Common myeloid progenitor, CD34-positive (primary cell): ENCODE data around the gene UCHL1.

Experiments used
- CTCF ChIA-PET: fragments of 350-600 bp; sonication (Branson Sonifier 250); formaldehyde crosslinking; loops from one replicate; lab custom pipeline; 2021; ENCODE audit warnings: antibody characterized with exemption; lab: Charles Lee
- POLR2A ChIA-PET: fragments of 350-600 bp; sonication (Branson Sonifier 250); formaldehyde crosslinking; loops from one replicate; lab custom pipeline; 2021; ENCODE audit warnings: antibody characterized with exemption; lab: Charles Lee
- DNase-seq, 3 donors: peaks; one replicate each; pipeline versions ENCODE4 v3.0.0 to v3.0.0-alpha.2; 2013
- H3K27ac ChIP-seq, 2 experiments: 1 replicate in 1 of 2; 2 replicates in 1 of 2; pipeline ENCODE4 v1.7.0; 2013; ENCODE audit warnings: inconsistent platforms in 2 of 2, low read length in 2 of 2, mild to moderate bottlenecking in 2 of 2, low read depth in 1 of 2, moderate library complexity in 1 of 2; ENCODE audit not compliant: severe bottlenecking in 2 of 2, insufficient read depth in 1 of 2, poor library complexity in 1 of 2
- H3K27me3 ChIP-seq, 5 experiments: replicated peaks in 2 of 5; 1 replicate in 3 of 5; 2 replicates in 2 of 5; pipeline versions ENCODE4 v1.6.1 to v1.7.0; 2013; ENCODE audit warnings: low read length in 4 of 5, mild to moderate bottlenecking in 2 of 5, moderate library complexity in 2 of 5, inconsistent platforms in 1 of 5; ENCODE audit not compliant: insufficient read depth in 5 of 5, control insufficient read depth in 4 of 5
- H3K36me3 ChIP-seq, 4 experiments: 1 replicate in 2 of 4; 2 replicates in 2 of 4; pipeline versions ENCODE4 v1.6.1 to v1.7.0; 2013; ENCODE audit warnings: low read length in 3 of 4, control low read depth in 1 of 4, mild to moderate bottlenecking in 1 of 4; ENCODE audit not compliant: control insufficient read depth in 4 of 4, insufficient read depth in 4 of 4
- H3K4me1 ChIP-seq, 4 experiments: 1 replicate in 3 of 4; 2 replicates in 1 of 4; pipeline versions ENCODE4 v1.6.1 to v1.7.1; 2013; ENCODE audit warnings: low read length in 3 of 4, mild to moderate bottlenecking in 3 of 4, control low read depth in 1 of 4, inconsistent platforms in 1 of 4, moderate library complexity in 1 of 4; ENCODE audit not compliant: control insufficient read depth in 4 of 4, insufficient read depth in 4 of 4; ENCODE audit errors: control extremely low read depth in 1 of 4
- H3K4me3 ChIP-seq, 7 experiments: 1 replicate in 4 of 7; 2 replicates in 3 of 7; pipeline versions ENCODE4 v1.5.1 to v1.7.0; 2013; ENCODE audit warnings: mild to moderate bottlenecking in 7 of 7, low read length in 6 of 7, moderate library complexity in 6 of 7, inconsistent platforms in 2 of 7, low read depth in 2 of 7, control low read depth in 1 of 7; ENCODE audit not compliant: insufficient read depth in 4 of 7, control insufficient read depth in 1 of 7; ENCODE audit errors: extremely low read depth in 1 of 7
- H3K9me3 ChIP-seq, 5 experiments: 1 replicate in 4 of 5; 2 replicates in 1 of 5; pipeline versions ENCODE4 v1.6.1 to v1.7.1; 2013; ENCODE audit warnings: low read length in 4 of 5, mild to moderate bottlenecking in 2 of 5, inconsistent platforms in 1 of 5, low read depth in 1 of 5, moderate library complexity in 1 of 5; ENCODE audit not compliant: control insufficient read depth in 4 of 5, insufficient read depth in 2 of 5; ENCODE audit errors: control extremely low read depth in 1 of 5
- WGBS: methylation state at CpG from one replicate; pipeline ENCODE4 v1.1.5; 2013; ENCODE audit not compliant: insufficient coverage; 5-methylcytosine and 5-hydroxymethylcytosine counted together

The UCHL1 gene

DNA sequence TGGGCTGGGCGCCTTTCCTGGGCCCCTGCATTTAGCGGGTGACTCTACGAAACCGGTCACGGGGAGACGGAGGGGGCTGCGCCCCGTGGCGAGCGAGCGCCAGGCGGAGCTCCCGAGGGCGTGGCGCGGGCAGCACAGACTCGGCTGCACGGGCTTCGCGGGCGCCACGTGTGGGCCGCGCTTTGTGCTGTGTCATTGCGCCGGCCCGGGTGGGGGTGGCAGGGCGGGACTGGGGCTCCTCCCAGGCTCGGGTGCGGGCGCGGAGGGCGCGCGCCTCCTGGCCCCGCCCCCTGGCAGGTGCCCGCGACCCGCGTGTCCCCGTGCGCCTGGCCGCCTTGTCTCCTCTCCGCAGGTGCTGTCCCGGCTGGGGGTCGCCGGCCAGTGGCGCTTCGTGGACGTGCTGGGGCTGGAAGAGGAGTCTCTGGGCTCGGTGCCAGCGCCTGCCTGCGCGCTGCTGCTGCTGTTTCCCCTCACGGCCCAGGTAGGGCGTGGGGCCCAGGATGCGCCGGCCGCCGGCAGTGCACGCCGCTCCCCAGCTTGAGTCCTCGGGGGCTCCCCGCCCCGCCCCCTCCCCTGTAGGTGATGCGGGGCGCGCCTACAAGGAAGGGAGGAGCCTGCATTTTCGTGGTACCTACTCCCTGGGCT lies 651 bp downstream of the UCHL1 start:
- WGBS, result 0% methylated on average over 61 of the region's 69 CpGs
- CTCF ChIA-PET, result interaction anchor here (0.6 to 3.8 kb wide), 9 partner anchors 12 to 1377 kb away, joined by 3 to 33 read pairs (median 4); no protein-coding TSS in a partner anchor

DNA sequence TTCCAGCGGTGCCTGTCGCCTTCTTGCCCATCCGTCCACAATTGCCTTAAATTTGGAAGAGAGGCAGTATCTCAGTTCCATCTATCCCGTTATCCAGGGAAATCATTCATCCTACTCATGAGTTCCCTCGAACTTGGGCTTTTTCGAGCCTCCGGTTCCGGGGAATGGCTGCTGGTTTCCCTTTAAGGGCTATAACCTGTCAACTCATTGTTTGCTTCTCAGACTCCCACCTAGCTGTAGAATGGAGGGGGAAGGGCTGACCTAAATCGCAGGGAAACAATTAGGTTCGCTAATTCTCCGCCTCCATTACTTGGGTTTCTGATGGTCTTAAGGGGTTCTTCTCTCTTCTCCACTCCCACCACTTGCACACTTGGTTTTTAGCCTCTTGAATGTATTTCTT lies 1.2 kb downstream of the UCHL1 start:
- ChIA-PET POLR2A (no interaction called here), CTCF (interaction anchor here (0.6 to 3.8 kb wide), 17 partner anchors 8 to 1377 kb away, joined by 3 to 33 read pairs (median 4); no protein-coding TSS in a partner anchor)
- peaks cover 5 to 25% (median 17%) of the 10 kb centered on the region in 4 experiments for H3K4me1 ChIP-seq
- no peaks in the 10 kb centered on the region for H3K36me3 ChIP-seq
- peak overlapping the region in 6 of 7 experiments; percentile 55 to 75 (median 64) for H3K4me3 ChIP-seq
- no peaks in the 10 kb centered on the region for H3K9me3 ChIP-seq
- H3K27me3 ChIP-seq, result peaks cover 10 to 29% (median 14%) of the 10 kb centered on the region in 5 experiments
- 4% methylated on average over 6 of the region's 11 CpGs for WGBS
- DNase-seq, result peak in 2 of 3 donors; percentile 26 to 35
- no peak overlapping the region for H3K27ac ChIP-seq

More for the DNA sequence above, 651 bp downstream of the UCHL1 start:
- DNase-seq, result peak; percentile 58 to 86 (median 83)
- Histone ChIP-seq H3K27me3 (peaks cover 10 to 29% (median 14%) of the 10 kb centered on the region in 5 experiments), H3K9me3 (no peaks in the 10 kb centered on the region), H3K4me3 (peak overlapping the region; percentile 51 to 75 (median 61)), H3K27ac (no peak overlapping the region), H3K4me1 (peaks cover 5 to 25% (median 17%) of the 10 kb centered on the region in 4 experiments), H3K36me3 (no peaks in the 10 kb centered on the region)
- POLR2A ChIA-PET, result no interaction called here

DNA sequence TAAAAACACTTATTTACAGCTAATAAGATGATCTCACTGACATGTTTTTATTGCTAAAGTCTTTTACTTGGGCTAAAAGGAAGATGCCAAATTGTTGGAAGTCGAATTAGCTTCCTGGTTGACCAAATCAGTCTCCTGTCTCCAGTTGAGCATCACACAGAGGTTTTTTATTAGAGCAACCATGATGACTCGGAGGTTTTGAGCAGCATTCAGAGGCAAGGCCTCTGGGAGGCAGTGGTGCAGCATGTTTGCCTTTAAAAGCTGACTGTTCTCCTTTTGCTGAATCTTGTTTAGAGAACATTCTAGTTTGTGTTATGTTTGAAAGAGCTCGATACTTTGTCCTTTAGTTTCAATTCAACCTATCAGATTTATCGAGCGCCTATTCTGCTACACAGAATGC lies 2.1 kb downstream of the UCHL1 start:
- ChIA-PET POLR2A (interaction anchor here (0.6 kb wide), 1 partner anchor 433 kb away, joined by 3 read pairs; no protein-coding TSS in a partner anchor), CTCF (interaction anchor here (0.7 to 3.8 kb wide), 20 partner anchors 9 to 629 kb away, joined by 3 to 33 read pairs (median 4); partner anchors contain the start of gene APBB2)
- no peaks in the 10 kb centered on the region for H3K9me3 ChIP-seq
- H3K27ac ChIP-seq, result no peak overlapping the region
- WGBS, result 20% methylated on average over 2 of the region's 5 CpGs
- H3K36me3 ChIP-seq, result no peaks in the 10 kb centered on the region
- DNase-seq, result peak; percentile 61 to 83 (median 83)
- H3K4me3 ChIP-seq, result no peak overlapping the region
- H3K27me3 ChIP-seq, result peaks cover 10 to 29% (median 14%) of the 10 kb centered on the region in 5 experiments
- H3K4me1 ChIP-seq, result peaks cover 5 to 25% (median 17%) of the 10 kb centered on the region in 4 experiments

DNA sequence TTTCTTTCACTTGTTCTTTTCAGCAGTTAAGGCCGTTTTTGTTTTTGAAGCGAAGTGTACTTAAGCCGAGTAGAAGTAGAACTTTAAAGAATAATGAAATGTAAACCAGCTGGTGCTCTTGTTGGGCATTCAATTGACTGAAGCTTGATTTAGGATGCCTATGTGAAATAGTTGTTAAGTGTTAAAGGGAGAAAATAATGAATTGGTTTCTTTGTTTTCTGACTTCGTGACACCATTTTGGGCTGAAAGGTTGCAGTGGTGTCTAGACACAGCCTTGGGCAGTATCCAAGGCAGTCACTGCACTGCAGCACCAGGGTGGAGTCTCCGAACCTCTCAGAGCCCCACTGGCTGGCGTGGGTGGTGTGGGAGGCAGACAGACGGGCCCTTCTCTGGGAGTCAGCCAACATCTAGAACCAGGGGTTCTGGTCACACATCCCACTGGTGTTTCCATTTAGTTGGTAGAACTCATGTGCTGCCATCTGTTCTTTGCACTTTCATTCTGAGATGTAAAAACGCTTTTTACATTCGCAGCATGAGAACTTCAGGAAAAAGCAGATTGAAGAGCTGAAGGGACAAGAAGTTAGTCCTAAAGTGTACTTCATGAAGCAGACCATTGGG lies 3.5 kb downstream of the UCHL1 start:
- Histone ChIP-seq H3K27me3 (peaks cover 10 to 24% (median 12%) of the 10 kb centered on the region in 5 experiments), H3K27ac (no peak overlapping the region), H3K9me3 (no peaks in the 10 kb centered on the region), H3K4me3 (no peak overlapping the region), H3K4me1 (peaks cover 5 to 25% (median 17%) of the 10 kb centered on the region in 4 experiments), H3K36me3 (peaks cover 0 to 2% (median 0%) of the 10 kb centered on the region in 4 experiments)
- WGBS, result 95% methylated on average over 9 of the region's 9 CpGs
- POLR2A ChIA-PET, result no interaction called here
- DNase-seq, result no peak
- CTCF ChIA-PET, result interaction anchor here (1.6 to 3.8 kb wide), 6 partner anchors 17 to 625 kb away, joined by 3 to 33 read pairs (median 12); partner anchors contain the start of gene APBB2

DNA sequence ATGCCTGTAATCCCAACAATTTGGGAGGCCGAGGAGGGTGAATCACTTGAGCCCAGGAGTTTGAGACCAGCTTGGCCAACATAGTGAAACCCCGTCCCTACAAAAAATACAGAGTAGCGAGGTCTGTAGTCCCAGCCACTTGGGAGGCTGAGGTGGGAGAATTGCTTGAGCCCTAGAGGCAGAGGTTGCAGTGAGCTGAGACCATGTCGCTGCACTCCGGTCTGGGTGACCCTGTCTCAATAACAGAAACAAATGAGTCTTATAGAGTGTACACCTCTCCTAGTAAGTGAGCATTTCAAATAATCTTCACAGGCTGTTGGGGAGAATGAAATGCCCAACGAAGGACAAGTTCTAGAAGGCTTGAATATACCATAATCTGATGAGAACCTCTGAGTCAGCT lies 5.5 kb downstream of the UCHL1 start:
- peaks cover 5 to 13% (median 9%) of the 10 kb centered on the region in 4 experiments for H3K4me1 ChIP-seq
- ChIA-PET CTCF (interaction anchor here (0.6 to 1.5 kb wide), 3 partner anchors 17 to 621 kb away, joined by 3 read pairs; no protein-coding TSS in a partner anchor), POLR2A (no interaction called here)
- H3K36me3 ChIP-seq, result peaks cover 0 to 2% (median 0%) of the 10 kb centered on the region in 4 experiments
- no peaks in the 10 kb centered on the region for H3K9me3 ChIP-seq
- no peak overlapping the region for H3K4me3 ChIP-seq
- H3K27me3 ChIP-seq, result peaks cover 3 to 7% (median 7%) of the 10 kb centered on the region in 5 experiments
- H3K27ac ChIP-seq, result no peak overlapping the region
- DNase-seq, result no peak
- 94% methylated on average over 3 of the region's 6 CpGs for WGBS

DNA sequence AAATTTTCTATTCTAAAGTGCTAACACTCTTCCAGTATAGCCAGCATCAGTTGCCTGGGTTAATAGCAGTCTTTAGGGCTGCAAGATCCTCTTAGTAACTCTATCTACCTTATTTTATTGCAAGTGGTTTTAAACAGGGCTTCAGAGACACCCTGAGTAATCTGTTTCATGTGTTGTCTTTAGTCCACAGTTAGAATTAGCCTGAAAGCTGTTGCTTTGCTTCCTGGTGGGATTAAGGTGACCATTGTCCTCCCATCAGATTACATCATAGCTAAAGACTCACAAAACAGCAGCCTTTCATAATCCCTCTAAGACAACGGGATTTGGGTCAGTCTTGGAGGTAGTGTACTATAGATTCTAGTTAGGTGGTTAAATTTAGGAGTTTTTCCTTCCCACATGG lies 7.5 kb downstream of the UCHL1 start:
- WGBS, result no CpG with 5 or more reads among the region's 1 CpG
- CTCF ChIA-PET, result no interaction called here

More for the DNA sequence above, 7.5 kb downstream of the UCHL1 start:
- H3K4me3 ChIP-seq, result no peak overlapping the region
- no peak overlapping the region for H3K27ac ChIP-seq
- no peaks in the 10 kb centered on the region for H3K27me3 ChIP-seq
- H3K36me3 ChIP-seq, result peaks cover 0 to 2% (median 0%) of the 10 kb centered on the region in 4 experiments
- POLR2A ChIA-PET, result no interaction called here
- no peaks in the 10 kb centered on the region for H3K9me3 ChIP-seq
- no peak for DNase-seq
- H3K4me1 ChIP-seq, result no peaks in the 10 kb centered on the region
